Measurements from ENCODE around the gene FAM193B.
"Not testable (repeated sequence)": the region's sequence is repeated elsewhere in the genome, so short reads cannot be mapped to it uniquely, and the experiment has no call there.

The FAM193B gene

GRCh38 chr5:177537389-177538361, 16.7 kb downstream of the FAM193B start:
- no peak for DNase-seq (ENCODE audit: low read depth in 3 of 3)

- no peak for DNase-seq (ENCODE audit: low read depth in 3 of 3)
Measured at GRCh38 chr5:177536386-177536785, 18.0 kb downstream of the FAM193B start.

GRCh38 chr5:177535125-177535524, 19.2 kb downstream of the FAM193B start:
- no peak for DNase-seq (ENCODE audit: low read depth in 3 of 3)

GRCh38 chr5:177534433-177534832, 19.9 kb downstream of the FAM193B start:
- not testable (repeated sequence) for DNase-seq (ENCODE audit: low read depth in 3 of 3)

GRCh38 chr5:177531209-177531940, 23.0 kb downstream of the FAM193B start:
- no peak for DNase-seq (ENCODE audit: low read depth in 3 of 3)

- DNase-seq (ENCODE audit: low read depth in 3 of 3): no peak
Measured at GRCh38 chr5:177530638-177531037, 23.7 kb downstream of the FAM193B start.

GRCh38 chr5:177529247-177530203, 24.8 kb downstream of the FAM193B start:
- no peak for DNase-seq (ENCODE audit: low read depth in 3 of 3)

GRCh38 chr5:177528631-177529030, 25.7 kb downstream of the FAM193B start:
- no peak for DNase-seq (ENCODE audit: low read depth in 3 of 3)

GRCh38 chr5:177527595-177527994, 26.8 kb downstream of the FAM193B start:
- no peak for DNase-seq (ENCODE audit: low read depth in 3 of 3)

GRCh38 chr5:177526791-177527190, 27.6 kb downstream of the FAM193B start:
- DNase-seq (ENCODE audit: low read depth in 3 of 3): no peak

GRCh38 chr5:177526191-177526590, 28.2 kb downstream of the FAM193B start:
- no peak for DNase-seq (ENCODE audit: low read depth in 3 of 3)

- no peak for DNase-seq (ENCODE audit: low read depth in 3 of 3)
Measured at GRCh38 chr5:177524941-177525655, 29.3 kb downstream of the FAM193B start.

GRCh38 chr5:177524539-177524900, 29.8 kb downstream of the FAM193B start:
- DNase-seq (ENCODE audit: low read depth in 3 of 3): no peak

GRCh38 chr5:177523711-177524538, 30.4 kb downstream of the FAM193B start:
- no peak for DNase-seq (ENCODE audit: low read depth in 3 of 3)

GRCh38 chr5:177520916-177521513, 33.3 kb downstream of the FAM193B start:
- DNase-seq (ENCODE audit: low read depth in 3 of 3): no peak

GRCh38 chr5:177520271-177520670, 34.1 kb downstream of the FAM193B start:
- DNase-seq (ENCODE audit: low read depth in 3 of 3): no peak

- DNase-seq (ENCODE audit: low read depth in 3 of 3): no peak
Measured at GRCh38 chr5:177519463-177520235, 34.7 kb downstream of the FAM193B start.

GRCh38 chr5:177516601-177517568, 37.5 kb downstream of the FAM193B start, which contains the start of gene DDX41:
Gene DDX41 (minus strand): TSS chr5:177516961. CDS start chr5:177516945, 16 bp downstream.
- peak; percentile 89 to 95 (median 95) for DNase-seq (ENCODE audit: low read depth in 3 of 3)

Measured in stimulated activated CD4-positive, alpha-beta T cell treated with anti-CD3 and anti-CD28 coated beads, TNF-alpha, amount 100 ng/mL, for 48 hours (primary cell).